Uterus (tissue), 4 donors: Measurements from ENCODE around the gene MAFB. TPM values are rescaled to one million over a fixed set of nuclear protein-coding genes. Genes with fewer than 3 reads are reported as not detected.
A peak's percentile ranks its signal among the peaks of the same experiment; 100 is the strongest.

Source experiments
- DNase-seq, 2 donors: peaks; one replicate each; pipeline ENCODE4 v3.0.0-alpha.2; 2019 to 2020
- H3K27ac ChIP-seq, 2 donors: fragments of 200-600 bp; sonication (generic); 1 replicate in 1 of 2; 2 replicates in 1 of 2; pipeline ENCODE4 v1.5.1; 2016 to 2018
- H3K27me3 ChIP-seq, 2 donors: fragments of 200-600 bp; sonication (generic); one replicate each; pipeline ENCODE4 v1.5.1; 2018 to 2019; ENCODE audit warnings: control low read depth in 1 of 2
- H3K36me3 ChIP-seq, 2 donors: fragments of 200-600 bp; sonication (generic); one replicate each; pipeline ENCODE4 v1.5.1; 2019; ENCODE audit warnings: control low read depth in 1 of 2
- H3K4me1 ChIP-seq, 2 donors: fragments of 200-600 bp; sonication (generic); one replicate each; pipeline ENCODE4 v1.5.1; 2018 to 2019; ENCODE audit warnings: control low read depth in 1 of 2
- H3K4me3 ChIP-seq, 2 donors: fragments of 200-600 bp; sonication (generic); 1 replicate in 1 of 2; 2 replicates in 1 of 2; pipeline ENCODE4 v1.5.1; 2018 to 2019; ENCODE audit warnings: mild to moderate bottlenecking in 1 of 2
- H3K9me3 ChIP-seq, 2 donors: fragments of 200-600 bp; sonication (generic); one replicate each; pipeline ENCODE4 v1.5.1; 2019; ENCODE audit warnings: control low read depth in 1 of 2
- POLR2A ChIP-seq, 2 donors: fragments of 450-650 bp; IDR thresholded peaks; one replicate each; pipeline ENCODE4 v1.6.1; 2016; ENCODE audit warnings: antibody characterized with exemption in 2 of 2, mild to moderate bottlenecking in 1 of 2, moderate library complexity in 1 of 2
- intact Hi-C: fragments of 100-400 bp; cut with DNase I; formaldehyde crosslinking; loops from one replicate; pipeline ENCODE4 v1.15.1; 2023; ENCODE audit warnings: low total_unique reads
- total RNA-seq, 4 donors: library from RNA; depleted of rRNA in 3 of 4; stranded (reverse); fragments of >200 nt in 3 of 4; gene quantifications; one replicate each; pipeline versions ENCODE4 v1.1.0 to v1.2.4, GENCODE V29; 2014 to 2023
- TF ChIP-seq, protein P1 (sequence below), 4 experiments: fragments of 200-600 bp in 2 of 4; fragments of 450-650 bp in 2 of 4; sonication (generic) in 2 of 4; IDR thresholded peaks; one replicate each; pipeline ENCODE4 v1.5.1; 2016 to 2019; ENCODE audit warnings: antibody characterized with exemption in 4 of 4, mild to moderate bottlenecking in 2 of 4, moderate library complexity in 1 of 4
- donor health status: DM: yes; HTN: yes; CAD: no.

The MAFB gene
- total RNA-seq, 4 donors from 2014 or later: 10.0 to 38.2 (median 19.0) TPM

DNA sequence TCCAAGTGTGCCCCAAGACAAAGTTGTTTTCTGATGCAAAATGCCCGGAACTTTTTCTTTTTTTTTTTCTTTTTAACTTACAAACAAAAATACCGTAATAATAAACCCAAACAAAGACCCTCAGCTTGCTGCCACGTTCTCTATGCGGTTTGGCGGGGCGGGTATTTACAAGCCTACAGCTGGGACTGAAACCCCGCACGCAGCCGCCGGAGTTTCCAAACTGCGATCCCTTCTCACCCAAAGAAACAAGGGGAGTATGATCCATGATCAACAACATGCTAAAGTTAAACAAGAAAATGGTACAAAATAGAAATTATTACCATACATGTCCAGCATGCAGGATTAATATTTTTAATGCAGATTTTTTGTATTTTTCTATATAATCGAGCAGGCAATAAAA lies 2.1 kb downstream of the MAFB start:
- Histone ChIP-seq H3K36me3 (no peaks in the 10 kb centered on the region), H3K27me3 (peaks cover 9 to 13% of the 10 kb centered on the region in 2 donors), H3K4me3 (peak overlapping the region; percentile 46 to 53), H3K4me1 (no peaks in the 10 kb centered on the region), H3K27ac (peak overlapping the region in 1 of 2 donors; percentile 55), H3K9me3 (no peaks in the 10 kb centered on the region)
- intact Hi-C loops: no loop called here
- TF ChIP-seq, protein P1, sequence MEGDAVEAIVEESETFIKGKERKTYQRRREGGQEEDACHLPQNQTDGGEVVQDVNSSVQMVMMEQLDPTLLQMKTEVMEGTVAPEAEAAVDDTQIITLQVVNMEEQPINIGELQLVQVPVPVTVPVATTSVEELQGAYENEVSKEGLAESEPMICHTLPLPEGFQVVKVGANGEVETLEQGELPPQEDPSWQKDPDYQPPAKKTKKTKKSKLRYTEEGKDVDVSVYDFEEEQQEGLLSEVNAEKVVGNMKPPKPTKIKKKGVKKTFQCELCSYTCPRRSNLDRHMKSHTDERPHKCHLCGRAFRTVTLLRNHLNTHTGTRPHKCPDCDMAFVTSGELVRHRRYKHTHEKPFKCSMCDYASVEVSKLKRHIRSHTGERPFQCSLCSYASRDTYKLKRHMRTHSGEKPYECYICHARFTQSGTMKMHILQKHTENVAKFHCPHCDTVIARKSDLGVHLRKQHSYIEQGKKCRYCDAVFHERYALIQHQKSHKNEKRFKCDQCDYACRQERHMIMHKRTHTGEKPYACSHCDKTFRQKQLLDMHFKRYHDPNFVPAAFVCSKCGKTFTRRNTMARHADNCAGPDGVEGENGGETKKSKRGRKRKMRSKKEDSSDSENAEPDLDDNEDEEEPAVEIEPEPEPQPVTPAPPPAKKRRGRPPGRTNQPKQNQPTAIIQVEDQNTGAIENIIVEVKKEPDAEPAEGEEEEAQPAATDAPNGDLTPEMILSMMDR (IDR thresholded peaks at IDR 0.05): no peak
- no peak for TF ChIP-seq POLR2A (IDR thresholded peaks at IDR 0.05)
- no peak for DNase-seq

DNA sequence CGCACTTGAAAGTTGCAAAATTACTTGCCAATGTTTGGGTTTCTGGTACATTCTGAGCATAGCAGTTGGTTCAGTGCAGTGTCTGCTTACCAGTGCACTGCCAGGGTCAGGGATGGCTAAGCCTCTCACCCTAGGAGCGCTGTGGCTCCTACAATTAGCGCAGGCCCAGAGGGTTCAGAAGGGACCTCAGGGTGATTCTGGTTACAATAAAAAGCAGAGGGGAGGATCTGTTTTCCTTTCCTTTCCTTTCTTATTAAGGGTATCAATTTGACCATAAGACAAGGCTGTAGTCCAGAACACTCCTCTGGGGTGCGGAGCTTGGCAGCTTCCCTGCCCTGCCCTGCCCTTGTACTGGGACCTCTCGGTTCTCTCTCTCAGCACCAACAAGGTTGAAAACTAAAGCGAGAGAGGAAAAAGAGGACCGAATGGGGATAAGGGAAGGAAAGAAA lies 2.6 kb downstream of the MAFB start:
- no peak overlapping the region for H3K27ac ChIP-seq
- DNase-seq: no peak
- H3K4me1 ChIP-seq: no peaks in the 10 kb centered on the region
- H3K4me3 ChIP-seq: peak overlapping the region; percentile 46 to 53
- no peaks in the 10 kb centered on the region for H3K9me3 ChIP-seq
- H3K27me3 ChIP-seq: peaks cover 8 to 9% of the 10 kb centered on the region in 2 donors
- H3K36me3 ChIP-seq: no peaks in the 10 kb centered on the region
- no peak for TF ChIP-seq POLR2A (IDR thresholded peaks at IDR 0.05)
- TF ChIP-seq, protein P1 (IDR thresholded peaks at IDR 0.05): no peak
- intact Hi-C loops: no loop called here

DNA sequence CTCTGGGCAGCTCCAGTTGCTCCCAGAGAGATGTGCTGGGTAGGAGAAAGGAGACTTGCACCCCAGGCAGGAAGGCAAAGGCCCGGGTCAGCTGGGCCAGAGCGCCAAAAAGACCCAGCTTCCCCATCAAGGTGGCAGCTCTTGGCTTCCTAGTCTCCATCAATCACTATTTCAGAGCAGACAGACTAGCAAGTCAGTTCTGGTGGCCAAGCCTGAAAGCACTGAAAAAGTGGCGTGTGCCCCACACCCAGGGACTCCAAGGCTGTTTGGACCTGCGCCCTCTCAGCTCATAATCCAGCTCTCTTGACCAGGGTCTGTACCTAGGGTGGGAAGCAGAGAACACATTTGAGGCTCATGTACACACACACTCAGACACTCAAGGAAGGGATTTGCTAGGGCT lies 3.7 kb downstream of the MAFB start:
- H3K36me3 ChIP-seq: no peaks in the 10 kb centered on the region
- TF ChIP-seq POLR2A (IDR thresholded peaks at IDR 0.05): no peak
- TF ChIP-seq, protein P1 (IDR thresholded peaks at IDR 0.05): no peak
- intact Hi-C loops: no loop called here
- DNase-seq: no peak
- H3K27me3 ChIP-seq: no peaks in the 10 kb centered on the region
- H3K9me3 ChIP-seq: no peaks in the 10 kb centered on the region
- no peak overlapping the region for H3K27ac ChIP-seq
- H3K4me1 ChIP-seq: no peaks in the 10 kb centered on the region
- no peak overlapping the region for H3K4me3 ChIP-seq

DNA sequence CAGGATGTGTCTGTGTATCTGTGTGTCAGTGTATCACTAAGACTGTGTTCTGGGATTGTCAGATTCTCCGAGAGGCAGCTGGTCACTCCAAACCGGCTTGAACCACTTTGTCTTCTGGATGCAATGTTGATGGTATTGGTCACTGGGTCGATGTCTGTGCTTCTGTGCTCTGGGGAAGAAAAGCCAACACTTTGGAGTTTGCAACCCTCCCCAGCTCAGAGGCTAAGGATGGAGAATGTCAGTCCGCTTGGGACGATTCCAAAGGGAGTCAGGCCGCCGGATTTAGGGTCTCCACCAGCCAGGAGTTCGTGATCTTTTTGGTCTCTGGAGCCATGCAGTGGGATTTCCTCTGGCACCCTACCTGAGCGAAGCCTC lies 5.2 kb downstream of the MAFB start:
- no peak overlapping the region for H3K27ac ChIP-seq
- H3K9me3 ChIP-seq: no peaks in the 10 kb centered on the region
- no peaks in the 10 kb centered on the region for H3K4me1 ChIP-seq
- H3K36me3 ChIP-seq: no peaks in the 10 kb centered on the region
- H3K4me3 ChIP-seq: no peak overlapping the region
- DNase-seq: no peak
- intact Hi-C loops: no loop called here
- no peak for TF ChIP-seq POLR2A (IDR thresholded peaks at IDR 0.05)
- TF ChIP-seq, protein P1 (IDR thresholded peaks at IDR 0.05): no peak
- H3K27me3 ChIP-seq: no peaks in the 10 kb centered on the region

DNA sequence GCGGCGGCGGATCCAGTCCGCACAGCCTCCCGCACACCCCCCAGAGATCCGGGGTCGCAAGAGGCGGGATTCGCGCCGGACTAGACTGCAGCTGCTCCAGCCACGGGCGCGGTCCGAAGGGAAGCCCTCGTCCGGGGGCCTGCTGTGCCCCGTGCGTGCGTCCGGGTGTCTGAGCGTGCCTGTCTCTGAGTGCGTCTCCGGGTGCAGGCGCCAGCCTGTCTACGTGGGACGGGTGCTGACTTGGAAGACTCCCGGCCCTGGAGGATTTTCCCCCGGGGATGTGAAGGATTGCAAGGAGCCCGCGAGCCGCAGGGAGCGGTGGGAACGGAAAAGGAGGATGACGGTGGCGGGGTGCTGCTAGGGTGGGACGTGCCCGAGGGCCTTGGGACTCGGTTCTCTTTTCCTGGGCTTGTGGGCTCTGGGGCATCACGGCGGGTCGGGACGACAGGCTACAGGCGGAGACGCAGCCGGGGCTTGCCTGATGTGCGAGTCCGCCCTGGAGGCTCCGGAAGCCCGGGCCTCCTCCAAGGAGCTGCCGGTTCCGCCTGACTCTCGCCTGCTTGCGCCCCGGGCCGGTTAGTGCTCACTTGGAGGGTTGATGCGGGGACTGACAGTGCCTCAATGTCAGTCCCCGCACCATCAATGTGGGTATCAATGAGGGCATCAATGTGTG lies 5.7 kb downstream of the MAFB start:
- no peak for DNase-seq
- H3K27ac ChIP-seq: no peak overlapping the region
- no peaks in the 10 kb centered on the region for H3K4me1 ChIP-seq
- H3K4me3 ChIP-seq: no peak overlapping the region
- no peak for TF ChIP-seq POLR2A (IDR thresholded peaks at IDR 0.05)
- TF ChIP-seq, protein P1 (IDR thresholded peaks at IDR 0.05): no peak
- intact Hi-C loops: no loop called here
- H3K9me3 ChIP-seq: no peaks in the 10 kb centered on the region
- no peaks in the 10 kb centered on the region for H3K36me3 ChIP-seq
- H3K27me3 ChIP-seq: no peaks in the 10 kb centered on the region
